Measurements from ENCODE around the gene PTPRM. TPM values are rescaled to one million over a fixed set of nuclear protein-coding genes. Genes with fewer than 3 reads are reported as not detected.

The PTPRM gene
- total and polyA plus RNA-seq, 9 donors = 45.6 to 82.0 (median 56.9) TPM

DNA sequence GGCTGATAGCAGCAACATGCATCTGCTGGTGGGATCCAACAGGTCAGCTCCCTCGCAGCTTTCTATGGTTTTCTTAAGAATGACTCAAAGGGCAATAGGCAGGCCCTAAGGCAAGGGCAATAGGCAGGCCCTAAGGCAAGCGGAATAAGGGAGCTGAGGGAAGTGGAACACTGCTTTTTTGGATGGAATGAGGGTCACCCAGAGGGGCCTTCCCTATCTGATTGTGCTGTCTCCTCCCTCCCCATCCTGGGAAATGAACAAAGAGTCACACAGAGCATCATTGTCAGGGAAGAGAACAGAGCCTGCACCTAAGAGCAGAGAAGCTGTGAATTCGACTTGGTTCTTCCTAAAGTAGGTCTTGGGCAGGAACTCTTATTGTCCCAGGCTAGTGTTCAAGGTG is 43.3 kb upstream of the PTPRM start:
- Histone ChIP-seq H3K27me3 (no peaks in the 10 kb centered on the region), H3K36me3 (no peaks in the 10 kb centered on the region), H3K4me3 (no peak overlapping the region), H3K9me3 (no peaks in the 10 kb centered on the region), H3K27ac (no peak overlapping the region), H3K4me1 (ENCODE audit: insufficient read depth) (no peaks in the 10 kb centered on the region)
- intact Hi-C loops (cut with DNase I) = no loop called here
- DNase-seq = no peak
- TF ChIP-seq EP300 (IDR thresholded peaks at IDR 0.05) (no peak), POLR2A (IDR thresholded peaks at IDR 0.05) (no peak)
- TF ChIP-seq, protein P1, sequence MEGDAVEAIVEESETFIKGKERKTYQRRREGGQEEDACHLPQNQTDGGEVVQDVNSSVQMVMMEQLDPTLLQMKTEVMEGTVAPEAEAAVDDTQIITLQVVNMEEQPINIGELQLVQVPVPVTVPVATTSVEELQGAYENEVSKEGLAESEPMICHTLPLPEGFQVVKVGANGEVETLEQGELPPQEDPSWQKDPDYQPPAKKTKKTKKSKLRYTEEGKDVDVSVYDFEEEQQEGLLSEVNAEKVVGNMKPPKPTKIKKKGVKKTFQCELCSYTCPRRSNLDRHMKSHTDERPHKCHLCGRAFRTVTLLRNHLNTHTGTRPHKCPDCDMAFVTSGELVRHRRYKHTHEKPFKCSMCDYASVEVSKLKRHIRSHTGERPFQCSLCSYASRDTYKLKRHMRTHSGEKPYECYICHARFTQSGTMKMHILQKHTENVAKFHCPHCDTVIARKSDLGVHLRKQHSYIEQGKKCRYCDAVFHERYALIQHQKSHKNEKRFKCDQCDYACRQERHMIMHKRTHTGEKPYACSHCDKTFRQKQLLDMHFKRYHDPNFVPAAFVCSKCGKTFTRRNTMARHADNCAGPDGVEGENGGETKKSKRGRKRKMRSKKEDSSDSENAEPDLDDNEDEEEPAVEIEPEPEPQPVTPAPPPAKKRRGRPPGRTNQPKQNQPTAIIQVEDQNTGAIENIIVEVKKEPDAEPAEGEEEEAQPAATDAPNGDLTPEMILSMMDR (IDR thresholded peaks at IDR 0.05) = no peak
- 94 to 97% (median 96%) methylated on average over 3 of the region's 3 CpGs for WGBS, 3 donors

DNA sequence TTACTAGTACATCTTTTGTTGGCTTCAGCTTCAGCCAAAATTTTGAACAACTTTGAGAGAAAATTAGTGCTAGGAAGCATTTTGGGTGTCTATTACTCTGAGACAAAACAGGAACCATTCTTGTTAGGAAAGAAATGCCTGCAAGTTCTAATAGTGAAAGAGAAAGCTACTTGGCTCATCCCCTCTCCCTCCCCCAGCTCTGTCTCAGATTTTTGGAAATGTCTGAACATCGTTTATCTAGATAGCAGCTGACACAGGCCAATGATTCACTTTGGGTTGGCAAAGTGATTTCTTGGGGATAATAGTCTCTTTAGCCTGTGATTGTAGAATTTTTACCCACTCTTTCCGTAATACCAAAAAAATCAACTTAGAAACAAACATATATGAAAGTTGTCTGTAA is 42.3 kb upstream of the PTPRM start:
- no peaks in the 10 kb centered on the region for H3K4me1 ChIP-seq (ENCODE audit: insufficient read depth)
- H3K9me3 ChIP-seq = no peaks in the 10 kb centered on the region
- H3K36me3 ChIP-seq = no peaks in the 10 kb centered on the region
- WGBS, 3 donors = 46 to 52% (median 52%) methylated on average over 2 of the region's 2 CpGs
- no peak for DNase-seq
- no peak overlapping the region for H3K4me3 ChIP-seq
- intact Hi-C loops (cut with DNase I) = no loop called here
- TF ChIP-seq POLR2A (IDR thresholded peaks at IDR 0.05) (no peak), EP300 (IDR thresholded peaks at IDR 0.05) (no peak)
- TF ChIP-seq, protein P1 (IDR thresholded peaks at IDR 0.05) = no peak
- no peaks in the 10 kb centered on the region for H3K27me3 ChIP-seq
- no peak overlapping the region for H3K27ac ChIP-seq

DNA sequence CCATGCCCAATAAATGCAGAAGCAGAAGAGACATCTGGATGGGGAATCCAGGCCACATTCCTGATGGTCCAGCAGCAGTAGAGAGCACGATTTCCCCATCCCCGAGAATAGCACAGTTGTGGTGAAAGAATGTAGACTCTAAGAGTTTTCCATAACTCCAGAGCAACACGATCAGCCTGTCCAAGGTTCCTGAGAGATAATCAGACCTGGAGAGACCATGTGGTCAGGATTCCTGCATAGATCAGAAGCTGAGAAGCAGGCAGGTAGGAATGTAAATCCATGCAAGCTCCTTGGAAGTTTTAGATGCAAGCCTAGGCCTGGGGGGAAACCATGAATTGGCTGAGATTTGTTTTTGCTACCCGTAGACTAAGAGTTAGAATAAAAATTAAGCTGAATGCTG is 34.2 kb upstream of the PTPRM start:
- 76 to 78% (median 77%) methylated on average over 4 of the region's 4 CpGs for WGBS, 3 donors
- intact Hi-C loops (cut with DNase I) = no loop called here

GRCh38 chr18:7535436-7536205 is 31.5 kb upstream of the PTPRM start:
- no peaks in the 10 kb centered on the region for H3K4me1 ChIP-seq (ENCODE audit: insufficient read depth)
- no peaks in the 10 kb centered on the region for H3K27me3 ChIP-seq
- TF ChIP-seq POLR2A (IDR thresholded peaks at IDR 0.05) (no peak), EP300 (IDR thresholded peaks at IDR 0.05) (no peak)
- peaks cover 0 to 3% of the 10 kb centered on the region in 2 donors for H3K9me3 ChIP-seq
- 88 to 96% (median 90%) methylated on average over 5 of the region's 5 CpGs for WGBS, 3 donors
- no peak overlapping the region for H3K27ac ChIP-seq
- H3K36me3 ChIP-seq = no peaks in the 10 kb centered on the region
- intact Hi-C loops (cut with DNase I) = no loop called here
- H3K4me3 ChIP-seq = no peak overlapping the region
- DNase-seq = no peak

More for the DNA sequence above, 34.2 kb upstream of the PTPRM start:
- Histone ChIP-seq H3K27ac (no peak overlapping the region), H3K4me3 (no peak overlapping the region), H3K9me3 (peaks cover 0 to 3% of the 10 kb centered on the region in 2 donors), H3K36me3 (no peaks in the 10 kb centered on the region), H3K4me1 (ENCODE audit: insufficient read depth) (no peaks in the 10 kb centered on the region), H3K27me3 (no peaks in the 10 kb centered on the region)
- DNase-seq = no peak
- TF ChIP-seq, protein P1 (IDR thresholded peaks at IDR 0.05) = no peak
- TF ChIP-seq EP300 (IDR thresholded peaks at IDR 0.05) (no peak), POLR2A (IDR thresholded peaks at IDR 0.05) (no peak)

GRCh38 chr18:7537145-7537544 is 30.0 kb upstream of the PTPRM start:
- H3K9me3 ChIP-seq = no peaks in the 10 kb centered on the region
- no peak overlapping the region for H3K27ac ChIP-seq
- TF ChIP-seq EP300 (IDR thresholded peaks at IDR 0.05) (no peak), POLR2A (IDR thresholded peaks at IDR 0.05) (no peak)
- TF ChIP-seq, protein P1 (IDR thresholded peaks at IDR 0.05) = no peak
- no peaks in the 10 kb centered on the region for H3K4me1 ChIP-seq (ENCODE audit: insufficient read depth)
- no peaks in the 10 kb centered on the region for H3K36me3 ChIP-seq
- intact Hi-C loops (cut with DNase I) = no loop called here
- H3K27me3 ChIP-seq = no peaks in the 10 kb centered on the region
- 93 to 100% (median 98%) methylated on average over 1 of the region's 1 CpG for WGBS, 3 donors
- no peak for DNase-seq
- no peak overlapping the region for H3K4me3 ChIP-seq

Data from ovary (tissue), 9 donors.